Peyer's patch (tissue), 4 donors: Measurements from ENCODE around the gene DCBLD2.

Experiments
- POLR2A ChIP-seq, 2 donors: fragments of 450-650 bp; IDR thresholded peaks; one replicate each; pipeline ENCODE4 v1.5.1; 2017; ENCODE audit warnings: antibody characterized with exemption in 2 of 2, mild to moderate bottlenecking in 2 of 2, moderate library complexity in 2 of 2
- TF ChIP-seq, protein P1 (sequence below), 6 experiments: fragments of 450-650 bp in 4 of 6; fragments of 200-600 bp in 2 of 6; sonication (generic) in 1 of 6; IDR thresholded peaks; one replicate each; pipeline ENCODE4 v1.5.1; 2017 to 2019; ENCODE audit warnings: antibody characterized with exemption in 6 of 6, mild to moderate bottlenecking in 3 of 6, moderate library complexity in 1 of 6

- TF ChIP-seq POLR2A (IDR thresholded peaks at IDR 0.05) = no peak
- TF ChIP-seq, protein P1, sequence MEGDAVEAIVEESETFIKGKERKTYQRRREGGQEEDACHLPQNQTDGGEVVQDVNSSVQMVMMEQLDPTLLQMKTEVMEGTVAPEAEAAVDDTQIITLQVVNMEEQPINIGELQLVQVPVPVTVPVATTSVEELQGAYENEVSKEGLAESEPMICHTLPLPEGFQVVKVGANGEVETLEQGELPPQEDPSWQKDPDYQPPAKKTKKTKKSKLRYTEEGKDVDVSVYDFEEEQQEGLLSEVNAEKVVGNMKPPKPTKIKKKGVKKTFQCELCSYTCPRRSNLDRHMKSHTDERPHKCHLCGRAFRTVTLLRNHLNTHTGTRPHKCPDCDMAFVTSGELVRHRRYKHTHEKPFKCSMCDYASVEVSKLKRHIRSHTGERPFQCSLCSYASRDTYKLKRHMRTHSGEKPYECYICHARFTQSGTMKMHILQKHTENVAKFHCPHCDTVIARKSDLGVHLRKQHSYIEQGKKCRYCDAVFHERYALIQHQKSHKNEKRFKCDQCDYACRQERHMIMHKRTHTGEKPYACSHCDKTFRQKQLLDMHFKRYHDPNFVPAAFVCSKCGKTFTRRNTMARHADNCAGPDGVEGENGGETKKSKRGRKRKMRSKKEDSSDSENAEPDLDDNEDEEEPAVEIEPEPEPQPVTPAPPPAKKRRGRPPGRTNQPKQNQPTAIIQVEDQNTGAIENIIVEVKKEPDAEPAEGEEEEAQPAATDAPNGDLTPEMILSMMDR (IDR thresholded peaks at IDR 0.05) = no peak
Measured at GRCh38 chr3:98755601-98756000, 145.9 kb downstream of the DCBLD2 start.
